ENCODE measurements around the gene KCNJ18.
"Not testable (repeated sequence)": the region's sequence is repeated elsewhere in the genome, so short reads cannot be mapped to it uniquely, and the experiment has no call there.

The KCNJ18 gene

GRCh38 chr17:21737015-21737580, 44.8 kb downstream of the KCNJ18 start:
- DNase-seq (ENCODE audit: low spot score); H3K27me3 ChIP-seq (ENCODE audit: control insufficient read depth in 3 of 3, insufficient read depth in 3 of 3, low read depth in 1 of 3, low read length in 3 of 3); H2BK15ac ChIP-seq (ENCODE audit: low read length); H4K91ac ChIP-seq (ENCODE audit: low read depth, low read length, poor library complexity); H3K4me1 ChIP-seq (ENCODE audit: control insufficient read depth in 2 of 2, insufficient read depth in 1 of 2, low read depth in 1 of 2, low read length in 2 of 2); H3K14ac ChIP-seq (ENCODE audit: low read length); H4K8ac ChIP-seq (ENCODE audit: low read depth, low read length); H3K36me3 ChIP-seq (replicated peaks in 1 of 2; ENCODE audit: control insufficient read depth in 2 of 2, insufficient read depth in 2 of 2, low read length in 2 of 2); H3K9me3 ChIP-seq (replicated peaks in 1 of 2; ENCODE audit: control insufficient read depth in 2 of 2, insufficient read depth in 1 of 2, low read depth in 1 of 2, low read length in 2 of 2); H3K79me1 ChIP-seq (ENCODE audit: low read depth, low read length); H3K27ac ChIP-seq (replicated peaks; ENCODE audit: low read length); H3K9ac ChIP-seq (ENCODE audit: low read depth, low read length, poor library complexity); H3K4ac ChIP-seq (ENCODE audit: low read length); H2BK12ac ChIP-seq (ENCODE audit: low read length); H3K18ac ChIP-seq (ENCODE audit: low read length); H2BK5ac ChIP-seq (ENCODE audit: low read length); H2BK120ac ChIP-seq (ENCODE audit: low read depth, low read length); H3K23ac ChIP-seq (ENCODE audit: low read depth, low read length, poor library complexity); H2AFZ ChIP-seq (ENCODE audit: low read length); H2AK5ac ChIP-seq (ENCODE audit: low read depth, low read length); H3K4me3 ChIP-seq (ENCODE audit: low read length in 2 of 2); H3K4me2 ChIP-seq (ENCODE audit: insufficient read depth, low read length, poor library complexity, severe bottlenecking): not testable (repeated sequence)
- no CpG with 5 or more reads among the region's 23 CpGs for WGBS, 2 donors (ENCODE audit: extremely low coverage in 2 of 2, insufficient read length in 2 of 2, insufficient replicate concordance in 1 of 2)

- not testable (repeated sequence) for H2BK12ac ChIP-seq (ENCODE audit: low read length); H3K27me3 ChIP-seq (ENCODE audit: control insufficient read depth in 3 of 3, insufficient read depth in 3 of 3, low read depth in 1 of 3, low read length in 3 of 3); H3K36me3 ChIP-seq (replicated peaks in 1 of 2; ENCODE audit: control insufficient read depth in 2 of 2, insufficient read depth in 2 of 2, low read length in 2 of 2); H2BK120ac ChIP-seq (ENCODE audit: low read depth, low read length); H3K14ac ChIP-seq (ENCODE audit: low read length); H2BK5ac ChIP-seq (ENCODE audit: low read length); H4K91ac ChIP-seq (ENCODE audit: low read depth, low read length, poor library complexity); H3K9ac ChIP-seq (ENCODE audit: low read depth, low read length, poor library complexity); H3K4ac ChIP-seq (ENCODE audit: low read length); H3K18ac ChIP-seq (ENCODE audit: low read length); H3K4me2 ChIP-seq (ENCODE audit: insufficient read depth, low read length, poor library complexity, severe bottlenecking); H3K27ac ChIP-seq (replicated peaks; ENCODE audit: low read length); H2AFZ ChIP-seq (ENCODE audit: low read length); H2BK15ac ChIP-seq (ENCODE audit: low read length); H4K8ac ChIP-seq (ENCODE audit: low read depth, low read length); H3K4me3 ChIP-seq (ENCODE audit: low read length in 2 of 2); H3K79me1 ChIP-seq (ENCODE audit: low read depth, low read length); H2AK5ac ChIP-seq (ENCODE audit: low read depth, low read length); DNase-seq (ENCODE audit: low spot score); H3K4me1 ChIP-seq (ENCODE audit: control insufficient read depth in 2 of 2, insufficient read depth in 1 of 2, low read depth in 1 of 2, low read length in 2 of 2); H3K9me3 ChIP-seq (replicated peaks in 1 of 2; ENCODE audit: control insufficient read depth in 2 of 2, insufficient read depth in 1 of 2, low read depth in 1 of 2, low read length in 2 of 2); H3K23ac ChIP-seq (ENCODE audit: low read depth, low read length, poor library complexity)
- WGBS, 2 donors (ENCODE audit: extremely low coverage in 2 of 2, insufficient read length in 2 of 2, insufficient replicate concordance in 1 of 2) = no CpG with 5 or more reads among the region's 4 CpGs
These were observed 45.9 kb downstream of the KCNJ18 start for GRCh38 chr17:21738241-21738640.

GRCh38 chr17:21738877-21739474, 46.7 kb downstream of the KCNJ18 start:
- DNase-seq (ENCODE audit: low spot score); H3K9ac ChIP-seq (ENCODE audit: low read depth, low read length, poor library complexity); H3K9me3 ChIP-seq (replicated peaks in 1 of 2; ENCODE audit: control insufficient read depth in 2 of 2, insufficient read depth in 1 of 2, low read depth in 1 of 2, low read length in 2 of 2); H2BK15ac ChIP-seq (ENCODE audit: low read length); H2BK12ac ChIP-seq (ENCODE audit: low read length); H4K91ac ChIP-seq (ENCODE audit: low read depth, low read length, poor library complexity); H3K27me3 ChIP-seq (ENCODE audit: control insufficient read depth in 3 of 3, insufficient read depth in 3 of 3, low read depth in 1 of 3, low read length in 3 of 3); H3K14ac ChIP-seq (ENCODE audit: low read length); H3K4me2 ChIP-seq (ENCODE audit: insufficient read depth, low read length, poor library complexity, severe bottlenecking); H3K18ac ChIP-seq (ENCODE audit: low read length); H3K27ac ChIP-seq (replicated peaks; ENCODE audit: low read length); H3K36me3 ChIP-seq (replicated peaks in 1 of 2; ENCODE audit: control insufficient read depth in 2 of 2, insufficient read depth in 2 of 2, low read length in 2 of 2); H2AFZ ChIP-seq (ENCODE audit: low read length); H2BK5ac ChIP-seq (ENCODE audit: low read length); H3K4ac ChIP-seq (ENCODE audit: low read length); H3K23ac ChIP-seq (ENCODE audit: low read depth, low read length, poor library complexity); H2BK120ac ChIP-seq (ENCODE audit: low read depth, low read length); H3K79me1 ChIP-seq (ENCODE audit: low read depth, low read length); H2AK5ac ChIP-seq (ENCODE audit: low read depth, low read length); H3K4me1 ChIP-seq (ENCODE audit: control insufficient read depth in 2 of 2, insufficient read depth in 1 of 2, low read depth in 1 of 2, low read length in 2 of 2); H4K8ac ChIP-seq (ENCODE audit: low read depth, low read length); H3K4me3 ChIP-seq (ENCODE audit: low read length in 2 of 2): not testable (repeated sequence)
- no CpG with 5 or more reads among the region's 8 CpGs for WGBS, 2 donors (ENCODE audit: extremely low coverage in 2 of 2, insufficient read length in 2 of 2, insufficient replicate concordance in 1 of 2)

GRCh38 chr17:21739485-21739884, 47.2 kb downstream of the KCNJ18 start:
- H4K8ac ChIP-seq (ENCODE audit: low read depth, low read length); H2AFZ ChIP-seq (ENCODE audit: low read length); H3K4me2 ChIP-seq (ENCODE audit: insufficient read depth, low read length, poor library complexity, severe bottlenecking); H4K91ac ChIP-seq (ENCODE audit: low read depth, low read length, poor library complexity); H3K79me1 ChIP-seq (ENCODE audit: low read depth, low read length); H3K4me3 ChIP-seq (ENCODE audit: low read length in 2 of 2); H3K4me1 ChIP-seq (ENCODE audit: control insufficient read depth in 2 of 2, insufficient read depth in 1 of 2, low read depth in 1 of 2, low read length in 2 of 2); H2BK5ac ChIP-seq (ENCODE audit: low read length); H3K18ac ChIP-seq (ENCODE audit: low read length); H2BK120ac ChIP-seq (ENCODE audit: low read depth, low read length); H3K27me3 ChIP-seq (ENCODE audit: control insufficient read depth in 3 of 3, insufficient read depth in 3 of 3, low read depth in 1 of 3, low read length in 3 of 3); H3K14ac ChIP-seq (ENCODE audit: low read length); H3K27ac ChIP-seq (replicated peaks; ENCODE audit: low read length); H2BK12ac ChIP-seq (ENCODE audit: low read length); H3K9ac ChIP-seq (ENCODE audit: low read depth, low read length, poor library complexity); H3K23ac ChIP-seq (ENCODE audit: low read depth, low read length, poor library complexity); H3K4ac ChIP-seq (ENCODE audit: low read length); H3K9me3 ChIP-seq (replicated peaks in 1 of 2; ENCODE audit: control insufficient read depth in 2 of 2, insufficient read depth in 1 of 2, low read depth in 1 of 2, low read length in 2 of 2); DNase-seq (ENCODE audit: low spot score); H2BK15ac ChIP-seq (ENCODE audit: low read length); H3K36me3 ChIP-seq (replicated peaks in 1 of 2; ENCODE audit: control insufficient read depth in 2 of 2, insufficient read depth in 2 of 2, low read length in 2 of 2); H2AK5ac ChIP-seq (ENCODE audit: low read depth, low read length): not testable (repeated sequence)
- whole genome bisulfite sequencing, 2 donors (ENCODE audit: extremely low coverage in 2 of 2, insufficient read length in 2 of 2, insufficient replicate concordance in 1 of 2) = no CpG with 5 or more reads among the region's 7 CpGs
